C4-2B (cell line): Measurements from ENCODE around the gene ZNF580.

Source experiments
- CTCF ChIP-seq: fragments of 450-650 bp; conservative IDR thresholded peaks from 2 replicates; pipeline ENCODE4 v1.5.1; 2017; ENCODE audit warnings: mild to moderate bottlenecking
- ZFX ChIP-seq: fragments of 450-650 bp; IDR thresholded peaks from 2 replicates; pipeline ENCODE4 v1.6.1; 2017

GRCh38 chr19:55666343-55667005 is 25.7 kb downstream of the ZNF580 start:
- TF ChIP-seq CTCF = no peak
- no peak for TF ChIP-seq ZFX
